HepG2 (cell line): Measurements from ENCODE around the gene WDR93. TPM values are rescaled to one million over a fixed set of nuclear protein-coding genes. Genes with fewer than 3 reads are reported as not detected.

Experiments
- EP300 ChIP-seq, 3 experiments: sonication (generic) in 1 of 3; formaldehyde crosslinking in 1 of 3; IDR thresholded peaks; 2 replicates each; pipeline versions ENCODE4 v1.5.1 to v1.6.1; 2011 to 2020; ENCODE audit warnings: low read depth in 2 of 3, low read length in 2 of 3, borderline replicate concordance in 1 of 3, improper control_type of control experiment in 1 of 3, mild to moderate bottlenecking in 1 of 3, missing genetic modification reagents in 1 of 3, moderate library complexity in 1 of 3
- KLF16 ChIP-seq, 2 experiments: sonication (generic) in 1 of 2; formaldehyde crosslinking in 1 of 2; IDR thresholded peaks; 2 replicates each; pipeline versions ENCODE4 v1.6.1 to v1.8.0; 2016 to 2023; ENCODE audit warnings: missing genetic modification reagents in 2 of 2, missing compliant biosample characterization in 1 of 2
- NCOA5 ChIP-seq: sonication (generic); formaldehyde crosslinking; IDR thresholded peaks from 2 replicates; pipeline ENCODE4 v1.4.0; 2020; ENCODE audit warnings: missing genetic modification reagents
- NPAS2 ChIP-seq: sonication (generic); formaldehyde crosslinking; IDR thresholded peaks from 2 replicates; pipeline ENCODE4 v1.8.0; 2022; ENCODE audit warnings: mild to moderate bottlenecking, missing genetic modification reagents, borderline replicate concordance
- PLRG1 ChIP-seq: fragments of 450-650 bp; conservative IDR thresholded peaks from 2 replicates; pipeline ENCODE4 v1.6.1; 2016
- POLR2AphosphoS2 ChIP-seq: IDR thresholded peaks from 2 replicates; pipeline ENCODE4 v1.6.1; 2011; ENCODE audit warnings: low read depth, low read length, improper control_type of control experiment
- SMAD1 ChIP-seq: sonication (generic); formaldehyde crosslinking; IDR thresholded peaks from 2 replicates; pipeline ENCODE4 v1.4.0; 2020; ENCODE audit warnings: missing genetic modification reagents, low read depth, mild to moderate bottlenecking, borderline replicate concordance
- ZNF326 ChIP-seq: sonication (generic); formaldehyde crosslinking; IDR thresholded peaks from 2 replicates; pipeline ENCODE4 v1.4.0; 2020; ENCODE audit warnings: missing genetic modification reagents, borderline replicate concordance
- ZNF33A ChIP-seq: sonication (generic); formaldehyde crosslinking; IDR thresholded peaks from 2 replicates; pipeline ENCODE4 v1.5.1; 2020; ENCODE audit warnings: missing genetic modification reagents, mild to moderate bottlenecking, moderate library complexity, borderline replicate concordance
- ZNF598 ChIP-seq: sonication (generic); formaldehyde crosslinking; IDR thresholded peaks from 2 replicates; pipeline ENCODE4 v1.5.1; 2020; ENCODE audit warnings: mild to moderate bottlenecking, missing genetic modification reagents, borderline replicate concordance
- ZNF713 ChIP-seq: sonication (generic); formaldehyde crosslinking; IDR thresholded peaks from 2 replicates; pipeline ENCODE4 v1.4.0; 2020; ENCODE audit warnings: mild to moderate bottlenecking, missing genetic modification reagents
- ZSCAN29 ChIP-seq: sonication (generic); formaldehyde crosslinking; conservative IDR thresholded peaks from 2 replicates; pipeline ENCODE4 v1.4.0; 2020; ENCODE audit warnings: mild to moderate bottlenecking, missing genetic modification reagents
- ZSCAN31 ChIP-seq: sonication (generic); formaldehyde crosslinking; IDR thresholded peaks from 2 replicates; pipeline ENCODE4 v1.5.0; 2020; ENCODE audit warnings: low read depth, mild to moderate bottlenecking, missing genetic modification reagents
- polyA plus RNA-seq, 8 experiments: library from polyadenylated mRNA; depleted of rRNA in 3 of 8; stranded (reverse) in 7 of 8; unstranded in 1 of 8; fragments of >200 nt; fragmentation: Illumina TruSeq in 4 of 8; extraction: Trizol in 4 of 8; gene quantifications; 2 replicates each; pipeline versions ENCODE4 v1.2.1 to v1.2.3, GENCODE V29; 2011 to 2016; ENCODE audit warnings: low read depth in 4 of 8, missing spikeins in 1 of 8, mixed read lengths in 1 of 8; ENCODE audit not compliant: insufficient read depth in 1 of 8
- total RNA-seq, 5 experiments: library from RNA; depleted of rRNA; stranded (reverse); fragments of >200 nt; fragmentation: Illumina TruSeq; extraction: Trizol; gene quantifications; 2 replicates each; pipeline ENCODE4 v1.2.3, GENCODE V29; 2016; ENCODE audit warnings: low read depth in 1 of 5
- TF ChIP-seq, protein P1 (sequence below): sonication (generic); formaldehyde crosslinking; IDR thresholded peaks from 2 replicates; pipeline ENCODE4 v1.4.0; 2020; ENCODE audit warnings: missing genetic modification reagents
- TF ChIP-seq, protein P2 (sequence below): sonication (generic); formaldehyde crosslinking; IDR thresholded peaks from 2 replicates; pipeline ENCODE4 v1.5.0; 2020; ENCODE audit warnings: missing genetic modification reagents
- TF ChIP-seq, protein P3 (sequence below): IDR thresholded peaks from 2 replicates; pipeline ENCODE4 v1.4.0; 2020; ENCODE audit warnings: mild to moderate bottlenecking, missing genetic modification reagents
- TF ChIP-seq, protein P4 (sequence below): sonication (generic); formaldehyde crosslinking; IDR thresholded peaks from 2 replicates; pipeline ENCODE4 v1.8.0; 2022; ENCODE audit warnings: mild to moderate bottlenecking, missing genetic modification reagents, moderate library complexity
- TF ChIP-seq, protein P5 (sequence below): sonication (generic); formaldehyde crosslinking; IDR thresholded peaks from 2 replicates; pipeline ENCODE4 v1.5.0; 2020; ENCODE audit warnings: missing genetic modification reagents

Gene WDR93
- total and polyA plus RNA-seq, 2 of the 13 experiments (the other 11 are each of a cell fraction or from before 2014, with no cell fraction given), result 0.07 TPM; not detected in 1

DNA sequence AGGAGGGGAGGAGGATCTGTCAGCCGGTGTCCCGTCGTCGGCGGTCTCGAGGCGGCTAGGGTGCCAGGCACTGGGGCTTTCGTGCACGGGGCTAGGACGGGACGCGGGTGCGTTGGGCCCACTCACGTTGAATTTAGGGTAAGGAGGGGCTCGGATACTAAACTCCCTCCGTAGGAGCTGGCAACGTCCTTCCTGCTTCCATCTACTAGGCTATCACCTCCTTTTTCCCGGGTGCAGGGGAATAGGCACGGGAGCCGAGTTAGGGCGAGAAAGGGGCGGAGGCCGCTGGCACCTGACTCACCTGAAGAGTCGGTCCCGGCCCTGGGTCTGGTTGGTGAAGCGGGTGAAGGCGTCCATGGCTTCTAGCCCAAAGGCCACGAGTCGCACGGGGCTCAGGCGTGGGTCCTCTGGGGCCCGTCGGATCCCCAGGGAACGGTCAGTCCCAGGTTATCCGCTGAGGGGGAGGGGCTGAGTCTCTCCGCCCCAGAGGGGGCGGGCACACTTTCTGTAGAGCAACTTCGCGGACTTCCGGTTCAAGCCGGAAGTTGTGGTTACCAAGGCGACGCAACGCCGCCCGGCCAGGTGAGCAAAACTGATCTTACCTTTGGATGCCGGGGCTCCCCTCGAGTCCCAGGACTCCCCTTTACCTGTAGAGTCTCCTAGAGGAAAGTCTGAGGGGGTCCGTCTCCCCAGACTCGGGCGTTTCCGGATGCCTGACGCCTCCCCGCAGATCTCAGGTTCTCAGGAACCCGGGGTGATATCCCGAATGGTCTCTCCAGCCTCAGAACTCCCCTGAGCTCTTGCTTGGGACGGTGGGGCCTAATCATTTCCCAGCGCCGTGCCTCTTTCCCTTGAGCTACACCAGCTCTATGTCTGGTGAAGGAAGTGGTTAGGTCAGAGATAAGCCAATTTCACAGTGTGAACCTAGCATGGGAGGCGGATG is at the start of gene WDR93, which contains the start of gene PEX11A (continued):
- TF ChIP-seq, protein P1, sequence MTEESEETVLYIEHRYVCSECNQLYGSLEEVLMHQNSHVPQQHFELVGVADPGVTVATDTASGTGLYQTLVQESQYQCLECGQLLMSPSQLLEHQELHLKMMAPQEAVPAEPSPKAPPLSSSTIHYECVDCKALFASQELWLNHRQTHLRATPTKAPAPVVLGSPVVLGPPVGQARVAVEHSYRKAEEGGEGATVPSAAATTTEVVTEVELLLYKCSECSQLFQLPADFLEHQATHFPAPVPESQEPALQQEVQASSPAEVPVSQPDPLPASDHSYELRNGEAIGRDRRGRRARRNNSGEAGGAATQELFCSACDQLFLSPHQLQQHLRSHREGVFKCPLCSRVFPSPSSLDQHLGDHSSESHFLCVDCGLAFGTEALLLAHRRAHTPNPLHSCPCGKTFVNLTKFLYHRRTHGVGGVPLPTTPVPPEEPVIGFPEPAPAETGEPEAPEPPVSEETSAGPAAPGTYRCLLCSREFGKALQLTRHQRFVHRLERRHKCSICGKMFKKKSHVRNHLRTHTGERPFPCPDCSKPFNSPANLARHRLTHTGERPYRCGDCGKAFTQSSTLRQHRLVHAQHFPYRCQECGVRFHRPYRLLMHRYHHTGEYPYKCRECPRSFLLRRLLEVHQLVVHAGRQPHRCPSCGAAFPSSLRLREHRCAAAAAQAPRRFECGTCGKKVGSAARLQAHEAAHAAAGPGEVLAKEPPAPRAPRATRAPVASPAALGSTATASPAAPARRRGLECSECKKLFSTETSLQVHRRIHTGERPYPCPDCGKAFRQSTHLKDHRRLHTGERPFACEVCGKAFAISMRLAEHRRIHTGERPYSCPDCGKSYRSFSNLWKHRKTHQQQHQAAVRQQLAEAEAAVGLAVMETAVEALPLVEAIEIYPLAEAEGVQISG (CRISPR knock-in tag), result peak; percentile 65; the same call in 1 of the 2 replicates
- TF ChIP-seq ZNF33A, result no peak
- TF ChIP-seq SMAD1 (CRISPR knock-in tag), result no peak
- TF ChIP-seq, protein P2, sequence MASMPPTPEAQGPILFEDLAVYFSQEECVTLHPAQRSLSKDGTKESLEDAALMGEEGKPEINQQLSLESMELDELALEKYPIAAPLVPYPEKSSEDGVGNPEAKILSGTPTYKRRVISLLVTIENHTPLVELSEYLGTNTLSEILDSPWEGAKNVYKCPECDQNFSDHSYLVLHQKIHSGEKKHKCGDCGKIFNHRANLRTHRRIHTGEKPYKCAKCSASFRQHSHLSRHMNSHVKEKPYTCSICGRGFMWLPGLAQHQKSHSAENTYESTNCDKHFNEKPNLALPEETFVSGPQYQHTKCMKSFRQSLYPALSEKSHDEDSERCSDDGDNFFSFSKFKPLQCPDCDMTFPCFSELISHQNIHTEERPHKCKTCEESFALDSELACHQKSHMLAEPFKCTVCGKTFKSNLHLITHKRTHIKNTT (CRISPR knock-in tag), result no peak
- no peak for TF ChIP-seq NPAS2 (CRISPR knock-in tag)
- no peak for TF ChIP-seq PLRG1
- no peak for TF ChIP-seq POLR2AphosphoS2
- peak in 1 of 2 experiments; percentile 70; a peak in 1 of 4 replicates for TF ChIP-seq KLF16 (CRISPR knock-in tag; IDR thresholded peaks at IDR 0.05)
- TF ChIP-seq, protein P3, sequence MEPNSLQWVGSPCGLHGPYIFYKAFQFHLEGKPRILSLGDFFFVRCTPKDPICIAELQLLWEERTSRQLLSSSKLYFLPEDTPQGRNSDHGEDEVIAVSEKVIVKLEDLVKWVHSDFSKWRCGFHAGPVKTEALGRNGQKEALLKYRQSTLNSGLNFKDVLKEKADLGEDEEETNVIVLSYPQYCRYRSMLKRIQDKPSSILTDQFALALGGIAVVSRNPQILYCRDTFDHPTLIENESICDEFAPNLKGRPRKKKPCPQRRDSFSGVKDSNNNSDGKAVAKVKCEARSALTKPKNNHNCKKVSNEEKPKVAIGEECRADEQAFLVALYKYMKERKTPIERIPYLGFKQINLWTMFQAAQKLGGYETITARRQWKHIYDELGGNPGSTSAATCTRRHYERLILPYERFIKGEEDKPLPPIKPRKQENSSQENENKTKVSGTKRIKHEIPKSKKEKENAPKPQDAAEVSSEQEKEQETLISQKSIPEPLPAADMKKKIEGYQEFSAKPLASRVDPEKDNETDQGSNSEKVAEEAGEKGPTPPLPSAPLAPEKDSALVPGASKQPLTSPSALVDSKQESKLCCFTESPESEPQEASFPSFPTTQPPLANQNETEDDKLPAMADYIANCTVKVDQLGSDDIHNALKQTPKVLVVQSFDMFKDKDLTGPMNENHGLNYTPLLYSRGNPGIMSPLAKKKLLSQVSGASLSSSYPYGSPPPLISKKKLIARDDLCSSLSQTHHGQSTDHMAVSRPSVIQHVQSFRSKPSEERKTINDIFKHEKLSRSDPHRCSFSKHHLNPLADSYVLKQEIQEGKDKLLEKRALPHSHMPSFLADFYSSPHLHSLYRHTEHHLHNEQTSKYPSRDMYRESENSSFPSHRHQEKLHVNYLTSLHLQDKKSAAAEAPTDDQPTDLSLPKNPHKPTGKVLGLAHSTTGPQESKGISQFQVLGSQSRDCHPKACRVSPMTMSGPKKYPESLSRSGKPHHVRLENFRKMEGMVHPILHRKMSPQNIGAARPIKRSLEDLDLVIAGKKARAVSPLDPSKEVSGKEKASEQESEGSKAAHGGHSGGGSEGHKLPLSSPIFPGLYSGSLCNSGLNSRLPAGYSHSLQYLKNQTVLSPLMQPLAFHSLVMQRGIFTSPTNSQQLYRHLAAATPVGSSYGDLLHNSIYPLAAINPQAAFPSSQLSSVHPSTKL (CRISPR knock-in tag), result peak; percentile 51; the same call in 1 of the 2 replicates
- peak; percentile 79; the same call in 1 of the 2 replicates for TF ChIP-seq ZSCAN31 (CRISPR knock-in tag)
- TF ChIP-seq ZNF713, result no peak
- no peak for TF ChIP-seq ZNF326
- no peak for TF ChIP-seq ZSCAN29
- no peak for TF ChIP-seq ZNF598 (CRISPR knock-in tag)
- TF ChIP-seq, protein P4, sequence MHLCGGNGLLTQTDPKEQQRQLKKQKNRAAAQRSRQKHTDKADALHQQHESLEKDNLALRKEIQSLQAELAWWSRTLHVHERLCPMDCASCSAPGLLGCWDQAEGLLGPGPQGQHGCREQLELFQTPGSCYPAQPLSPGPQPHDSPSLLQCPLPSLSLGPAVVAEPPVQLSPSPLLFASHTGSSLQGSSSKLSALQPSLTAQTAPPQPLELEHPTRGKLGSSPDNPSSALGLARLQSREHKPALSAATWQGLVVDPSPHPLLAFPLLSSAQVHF (CRISPR knock-in tag), result no peak
- no peak for TF ChIP-seq NCOA5 (CRISPR knock-in tag)
- TF ChIP-seq, protein P5, sequence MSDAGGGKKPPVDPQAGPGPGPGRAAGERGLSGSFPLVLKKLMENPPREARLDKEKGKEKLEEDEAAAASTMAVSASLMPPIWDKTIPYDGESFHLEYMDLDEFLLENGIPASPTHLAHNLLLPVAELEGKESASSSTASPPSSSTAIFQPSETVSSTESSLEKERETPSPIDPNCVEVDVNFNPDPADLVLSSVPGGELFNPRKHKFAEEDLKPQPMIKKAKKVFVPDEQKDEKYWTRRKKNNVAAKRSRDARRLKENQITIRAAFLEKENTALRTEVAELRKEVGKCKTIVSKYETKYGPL, result no peak
- TF ChIP-seq EP300 (IDR thresholded peaks at IDR 0.05; ENCODE audit: low read depth in 2 of 2, low read length in 2 of 2), result no peak
- no peak for TF ChIP-seq EP300 (CRISPR knock-in tag; IDR thresholded peaks at IDR 0.05; ENCODE audit: borderline replicate concordance)
